RWPE1 (cell line): Measurements from ENCODE around the gene CCDC169.
"Not testable (repeated sequence)": the region's sequence is repeated elsewhere in the genome, so short reads cannot be mapped to it uniquely, and the experiment has no call there.

ENCODE experiments used
- CTCF ChIA-PET: fragments of 350-600 bp; sonication (Branson Sonifier 250); formaldehyde crosslinking; extraction: SDS; loops from one replicate; lab custom pipeline; 2021; lab: Yijun Ruan, JAX
- POLR2A ChIA-PET: fragments of 400-600 bp; formaldehyde crosslinking; extraction: SDS; loops from one replicate; lab custom pipeline; 2020; ENCODE audit warnings: antibody characterized with exemption; ENCODE audit not compliant: low non-redundant PET; lab: Yijun Ruan, JAX
- DNase-seq: peaks from one replicate; pipeline ENCODE4 v3.0.0; 2012; ENCODE audit warnings: low spot score
- H3K27ac ChIP-seq: fragments of 450-650 bp; 2 replicates; pipeline ENCODE4 v1.5.1; 2017
- CTCF ChIP-seq: fragments of 450-650 bp; conservative IDR thresholded peaks from 2 replicates; pipeline ENCODE4 v1.5.1; 2017; ENCODE audit warnings: low read depth, mild to moderate bottlenecking

Gene CCDC169

GRCh38 chr13:36331280-36331679 lies 33.7 kb upstream of the CCDC169 start:
- no peak for TF ChIP-seq CTCF
- CTCF ChIA-PET, result no interaction called here
- POLR2A ChIA-PET, result no interaction called here
- DNase-seq, result no peak
- H3K27ac ChIP-seq, result no peak overlapping the region

- CTCF ChIA-PET, result no interaction called here
- no peak for TF ChIP-seq CTCF
- no peak for DNase-seq
- POLR2A ChIA-PET, result no interaction called here
- H3K27ac ChIP-seq, result no peak overlapping the region
Measured at GRCh38 chr13:36329361-36329760, 31.7 kb upstream of the CCDC169 start.

GRCh38 chr13:36328821-36329220 lies 31.2 kb upstream of the CCDC169 start:
- ChIA-PET CTCF (interaction anchor here (0.7 kb wide), 1 partner anchor 53 kb away, joined by 6 read pairs; no protein-coding TSS in a partner anchor), POLR2A (no interaction called here)
- no peak for DNase-seq
- no peak overlapping the region for H3K27ac ChIP-seq
- TF ChIP-seq CTCF, result no peak

GRCh38 chr13:36325912-36326311 lies 28.3 kb upstream of the CCDC169 start:
- ChIA-PET POLR2A (no interaction called here), CTCF (no interaction called here)
- DNase-seq, result no peak
- TF ChIP-seq CTCF, result no peak
- H3K27ac ChIP-seq, result no peak overlapping the region

GRCh38 chr13:36324881-36325280 lies 27.3 kb upstream of the CCDC169 start:
- DNase-seq, POLR2A ChIA-PET, CTCF ChIA-PET, H3K27ac ChIP-seq: not testable (repeated sequence)

- CTCF ChIA-PET, result no interaction called here
- no peak for TF ChIP-seq CTCF
- no peak overlapping the region for H3K27ac ChIP-seq
- no peak for DNase-seq
- POLR2A ChIA-PET, result no interaction called here
Measured at GRCh38 chr13:36323951-36324566, 26.4 kb upstream of the CCDC169 start.

- no peak for TF ChIP-seq CTCF
- ChIA-PET POLR2A (no interaction called here), CTCF (no interaction called here)
- no peak for DNase-seq
- no peak overlapping the region for H3K27ac ChIP-seq
Measured at GRCh38 chr13:36323408-36323807, 25.8 kb upstream of the CCDC169 start.

- CTCF ChIA-PET, DNase-seq, H3K27ac ChIP-seq, POLR2A ChIA-PET: not testable (repeated sequence)
Measured at GRCh38 chr13:36319793-36320192, 22.2 kb upstream of the CCDC169 start.
